Mesenteric fat pad (tissue), 1 donor: ENCODE data around the gene COL8A1. TPM values are rescaled to one million over a fixed set of nuclear protein-coding genes. Genes with fewer than 3 reads are reported as not detected.

ENCODE experiments used
- DNase-seq: peaks from one replicate; pipeline ENCODE4 v3.0.0-alpha.2; 2020; ENCODE audit warnings: low spot score
- total RNA-seq: library from RNA; stranded (reverse); fragmentation: NEBNext Ultra II Directional; extraction: Animal tissue kit (Norgen Biotek cat#: 25700); gene quantifications from one replicate; pipeline ENCODE4 v1.2.1, GENCODE V29; 2021
- donor health status: DM: yes; HTN: yes; CAD: no.

Gene COL8A1
- total RNA-seq, 1 donor from 2014 or later: 18.5 TPM

GRCh38 chr3:99637368-99638111, 854 bp upstream of the COL8A1 start:
- DNase-seq: no peak

- DNase-seq: no peak
These were observed 1.2 kb downstream of the COL8A1 start for GRCh38 chr3:99639579-99639978.

GRCh38 chr3:99640214-99640851, 1.9 kb downstream of the COL8A1 start:
- DNase-seq: no peak

GRCh38 chr3:99641480-99641879, 3.1 kb downstream of the COL8A1 start:
- no peak for DNase-seq

- no peak for DNase-seq
These were observed 3.6 kb downstream of the COL8A1 start for GRCh38 chr3:99641982-99642381.

GRCh38 chr3:99644017-99644416, 5.6 kb downstream of the COL8A1 start:
- no peak for DNase-seq

GRCh38 chr3:99644746-99645145, 6.4 kb downstream of the COL8A1 start:
- no peak for DNase-seq

- DNase-seq: no peak
These were observed 7.1 kb downstream of the COL8A1 start for GRCh38 chr3:99645277-99646106.

GRCh38 chr3:99646107-99646435, 7.7 kb downstream of the COL8A1 start:
- no peak for DNase-seq

- no peak for DNase-seq
These were observed 8.7 kb downstream of the COL8A1 start for GRCh38 chr3:99647081-99647480.

GRCh38 chr3:99648101-99648500, 9.7 kb downstream of the COL8A1 start:
- DNase-seq: no peak

GRCh38 chr3:99648516-99648915, 10.1 kb downstream of the COL8A1 start:
- DNase-seq: no peak

- DNase-seq: no peak
These were observed 13.1 kb downstream of the COL8A1 start for GRCh38 chr3:99651531-99651930.

- DNase-seq: no peak
These were observed 18.2 kb downstream of the COL8A1 start for GRCh38 chr3:99656624-99657023.

GRCh38 chr3:99658274-99658673, 19.9 kb downstream of the COL8A1 start:
- DNase-seq: no peak

- DNase-seq: no peak
These were observed 20.6 kb downstream of the COL8A1 start for GRCh38 chr3:99659032-99659431.

- DNase-seq: no peak
These were observed 21.6 kb downstream of the COL8A1 start for GRCh38 chr3:99659951-99660350.

GRCh38 chr3:99662838-99663570, 24.6 kb downstream of the COL8A1 start:
- no peak for DNase-seq

- no peak for DNase-seq
These were observed 25.6 kb downstream of the COL8A1 start for GRCh38 chr3:99663977-99664376.

GRCh38 chr3:99665017-99665416, 26.6 kb downstream of the COL8A1 start:
- DNase-seq: no peak

GRCh38 chr3:99666201-99666600, 27.8 kb downstream of the COL8A1 start:
- no peak for DNase-seq

- no peak for DNase-seq
These were observed 29.6 kb downstream of the COL8A1 start for GRCh38 chr3:99668044-99668443.
